ENCODE results near the gene SMIM10L1.
A peak's percentile ranks its signal among the peaks of the same experiment; 100 is the strongest.

Gene SMIM10L1

DNA sequence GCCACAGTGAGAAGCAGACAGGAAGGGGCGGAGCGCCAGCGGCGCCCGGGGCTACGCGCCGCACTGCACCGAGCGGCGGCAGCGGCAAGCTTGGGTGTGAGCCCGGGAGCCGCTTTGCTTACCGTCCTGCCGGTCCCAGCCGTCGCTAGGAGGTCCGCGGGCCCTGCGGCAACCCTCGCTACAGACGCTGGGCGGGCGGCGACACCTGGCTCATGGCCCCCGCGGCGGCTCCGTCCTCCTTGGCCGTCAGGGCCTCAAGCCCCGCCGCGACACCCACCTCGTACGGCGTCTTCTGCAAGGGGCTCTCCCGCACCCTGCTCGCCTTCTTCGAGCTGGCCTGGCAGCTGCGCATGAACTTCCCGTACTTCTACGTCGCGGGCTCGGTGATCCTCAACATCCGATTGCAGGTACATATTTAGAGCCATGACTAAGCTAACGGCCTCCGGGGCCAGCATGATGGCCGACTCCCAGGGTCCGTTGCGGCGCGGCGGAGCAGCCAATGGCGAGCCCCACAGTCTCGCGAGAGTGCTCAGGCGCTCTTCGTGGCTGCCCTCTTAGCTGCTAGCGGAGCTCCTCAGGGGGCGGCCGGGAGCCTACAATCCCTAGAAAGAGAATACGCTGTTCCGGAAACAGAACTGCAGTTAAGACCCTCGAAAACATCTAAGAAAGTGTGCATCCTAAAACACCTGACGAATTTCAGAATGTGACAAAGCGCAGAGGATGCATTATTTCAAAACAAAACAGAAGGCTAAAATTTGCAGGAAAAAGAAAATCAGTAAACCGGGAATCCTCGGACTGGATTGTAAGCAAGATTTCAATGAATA, at the start of gene SMIM10L1:
TSS of gene SMIM10L1 (plus strand) at position 50 of the 824 bp plus-strand sequence. CDS start at position 213, 163 bp downstream.
- peak; percentile 90 to 96 for DNase-seq

DNA sequence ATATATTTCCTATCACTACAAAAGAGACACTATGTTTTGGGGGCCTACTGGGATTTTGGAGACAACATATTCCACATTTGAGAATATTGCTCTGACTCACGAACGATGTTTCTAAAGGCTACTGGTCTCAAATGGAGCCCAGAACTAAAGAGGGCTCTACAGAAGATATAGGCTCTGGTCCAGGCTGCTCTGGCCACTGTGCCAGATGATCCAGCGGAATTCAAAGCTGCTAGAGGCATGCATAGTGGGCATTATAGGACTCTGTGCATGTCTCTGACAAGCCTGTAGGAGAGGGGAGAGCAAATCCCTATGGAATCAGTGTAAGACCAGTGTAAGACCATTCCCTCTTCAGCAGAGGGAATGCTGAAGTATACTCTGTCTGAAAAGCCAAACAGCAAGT, 40.6 kb upstream of the SMIM10L1 start:
- no peak for DNase-seq

DNA sequence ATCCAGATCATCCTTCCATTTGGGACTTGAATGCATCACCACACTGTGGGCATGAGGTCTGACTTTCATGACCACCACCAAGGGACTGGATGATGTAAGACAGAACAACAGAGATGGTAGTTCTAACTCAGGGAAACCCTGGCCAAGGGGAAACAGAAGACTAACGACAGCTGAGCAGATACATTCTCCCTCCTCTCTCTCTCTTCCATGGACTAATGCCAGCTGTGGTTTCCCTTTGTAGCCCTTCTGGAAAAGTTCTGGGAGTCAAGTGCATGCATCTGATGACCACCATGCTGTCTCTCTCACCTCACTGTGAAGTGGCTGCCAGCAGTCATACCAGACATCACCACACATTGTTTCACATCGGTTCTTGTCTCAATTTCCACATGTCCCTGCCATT, 40.0 kb upstream of the SMIM10L1 start:
- no peak for DNase-seq

DNA sequence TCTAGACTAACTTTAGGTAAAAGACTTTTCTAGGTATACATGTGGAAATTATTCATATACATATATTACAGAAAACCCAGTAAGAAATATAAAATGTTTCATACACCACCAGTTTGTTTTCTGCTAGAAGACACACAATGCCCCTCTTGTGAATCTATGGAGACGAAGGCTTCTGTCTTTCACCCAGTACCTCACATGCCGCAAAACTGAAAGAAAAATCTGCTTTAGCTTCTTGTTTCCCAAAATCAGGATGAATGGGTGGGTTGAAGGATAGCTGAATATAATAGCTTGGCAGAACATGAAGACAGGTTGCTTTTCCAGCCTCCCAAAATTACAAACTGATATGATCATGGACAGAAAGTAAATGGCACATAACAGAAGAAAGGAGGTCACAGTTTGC, 37.8 kb upstream of the SMIM10L1 start:
- no peak for DNase-seq

DNA sequence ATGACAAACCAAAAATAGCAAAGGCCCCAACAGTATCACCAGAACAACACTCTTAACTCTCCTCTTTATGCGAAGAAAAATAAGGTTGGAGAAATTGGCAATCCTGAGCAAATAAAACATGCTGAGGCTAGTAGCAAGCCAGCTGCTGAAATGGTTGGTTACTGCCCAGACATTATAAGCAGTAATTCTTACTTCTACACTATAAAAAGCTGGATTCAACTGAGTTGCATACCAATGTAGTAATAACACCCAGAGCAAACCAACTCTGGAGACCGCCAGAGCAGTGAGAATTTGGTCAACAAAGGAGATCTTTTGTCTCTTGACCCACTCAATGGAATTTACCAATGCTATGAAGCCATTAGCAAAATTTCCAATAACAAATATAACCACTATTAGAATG, 37.2 kb upstream of the SMIM10L1 start:
- DNase-seq: no peak

DNA sequence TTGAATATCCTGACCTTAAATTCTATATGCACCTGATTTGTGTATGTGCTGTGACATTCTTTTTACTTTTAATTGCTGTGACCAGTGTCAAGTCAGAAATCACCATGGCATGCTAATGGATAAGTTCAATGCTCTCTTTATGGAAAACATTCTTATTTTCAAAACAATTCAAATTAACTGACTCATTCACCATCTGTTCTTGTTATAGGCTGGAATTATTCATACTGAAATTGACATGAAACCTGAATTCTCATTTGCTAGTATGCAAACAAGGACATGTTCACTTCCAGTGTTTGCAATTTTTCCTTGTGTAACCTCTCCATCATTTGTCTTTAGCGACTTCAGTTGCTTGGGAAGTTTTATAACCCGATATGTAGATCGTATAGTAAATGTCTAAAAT, 36.7 kb upstream of the SMIM10L1 start, which contains the start of gene TAS2R30:
TSS of gene TAS2R30 (minus strand) at position 340 of the 400 bp plus-strand sequence. CDS start 400 bp downstream, outside the sequence.
- DNase-seq: no peak

DNA sequence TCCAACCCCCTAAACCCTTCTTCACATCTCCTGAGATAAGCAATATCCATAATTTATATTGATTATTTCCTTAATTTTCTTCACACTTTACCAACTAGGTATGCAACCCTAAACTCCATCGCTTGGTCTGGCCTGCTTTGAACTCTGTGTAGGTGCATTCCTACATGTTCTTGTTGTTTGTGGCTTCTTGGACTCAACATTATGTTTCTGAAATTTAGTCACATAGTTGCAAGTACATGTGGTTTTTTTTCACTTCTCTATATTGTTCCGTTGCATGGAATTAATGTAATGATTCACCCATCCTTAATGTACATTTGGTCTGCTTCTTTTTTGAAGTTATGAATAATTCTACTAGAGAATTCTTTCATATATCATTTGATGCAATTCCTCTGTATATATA, 34.9 kb upstream of the SMIM10L1 start:
- no peak for DNase-seq

DNA sequence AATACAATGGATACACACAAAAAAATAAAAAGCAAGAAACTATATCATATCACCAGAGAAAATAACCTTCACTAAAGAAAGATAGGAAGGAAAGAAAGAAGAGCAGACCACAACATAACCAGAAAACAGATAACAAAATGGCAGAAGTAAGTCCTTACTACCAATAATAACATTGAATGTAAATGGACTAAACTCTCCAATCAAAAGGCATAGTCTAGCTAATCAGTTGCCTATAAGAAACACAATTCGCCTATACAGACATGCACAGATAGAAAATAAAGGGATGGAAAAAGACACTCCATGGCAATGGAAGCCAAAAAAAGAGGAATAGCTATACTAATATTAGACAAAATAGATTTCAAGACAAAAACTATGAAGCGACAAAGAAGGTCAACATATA, 27.6 kb upstream of the SMIM10L1 start:
- no peak for DNase-seq

DNA sequence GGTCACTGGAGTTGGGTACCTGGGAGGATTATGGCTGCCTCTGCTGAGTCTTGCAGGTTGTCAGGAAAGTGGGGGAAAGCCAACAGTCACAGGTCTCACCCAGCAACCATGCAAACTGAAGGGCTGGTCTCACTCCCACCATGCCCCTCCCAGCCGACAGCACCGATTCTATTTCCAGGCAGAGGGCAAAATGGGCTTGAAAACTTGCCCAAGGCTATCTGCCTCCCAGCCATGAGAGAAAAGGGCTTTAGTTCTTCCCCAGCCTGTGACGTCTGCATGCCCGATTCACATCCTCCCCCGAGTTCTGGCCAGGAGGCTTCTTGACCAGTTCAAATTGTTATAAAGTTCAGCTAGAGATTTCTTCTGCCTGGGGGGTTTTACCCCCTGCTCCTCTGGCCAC, 26.7 kb upstream of the SMIM10L1 start:
- no peak for DNase-seq

DNA sequence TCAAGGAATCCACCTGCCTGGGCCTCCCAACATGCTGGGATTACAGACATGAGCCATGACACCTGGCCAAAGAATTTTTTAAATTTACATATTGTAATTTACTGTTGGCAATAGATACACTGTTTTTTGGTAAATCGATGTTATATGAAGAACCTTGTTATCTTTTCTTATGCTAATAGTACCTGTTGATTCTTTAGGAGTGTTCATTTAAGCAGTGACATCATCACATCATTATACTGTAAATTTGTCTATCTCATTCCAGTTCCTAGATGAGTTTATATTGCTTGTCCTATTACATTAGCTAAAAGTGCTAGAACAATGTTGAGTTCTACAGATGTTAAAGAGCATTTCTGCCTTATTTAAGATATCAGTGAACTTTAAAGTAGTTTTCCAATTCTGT, 23.6 kb upstream of the SMIM10L1 start:
- DNase-seq: no peak

DNA sequence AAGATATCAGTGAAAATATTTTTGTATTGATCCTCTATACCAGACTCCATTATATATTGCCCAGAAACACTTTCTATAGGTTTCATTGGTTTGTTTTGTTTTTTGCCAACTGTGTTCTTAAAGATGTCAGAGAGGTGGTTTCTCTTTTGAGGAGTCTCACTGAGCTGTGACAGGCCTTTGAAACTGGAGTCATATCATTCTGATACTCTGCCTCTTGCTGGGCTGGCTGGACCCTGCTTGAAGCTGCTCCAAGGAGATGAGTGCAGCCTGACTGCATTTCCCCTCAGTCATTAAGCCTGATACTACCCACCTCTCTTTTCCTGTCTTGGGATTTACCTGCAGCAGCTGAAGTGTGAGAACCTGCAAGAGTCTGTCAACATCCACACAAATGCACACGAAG, 20.2 kb upstream of the SMIM10L1 start:
- DNase-seq: no peak

DNA sequence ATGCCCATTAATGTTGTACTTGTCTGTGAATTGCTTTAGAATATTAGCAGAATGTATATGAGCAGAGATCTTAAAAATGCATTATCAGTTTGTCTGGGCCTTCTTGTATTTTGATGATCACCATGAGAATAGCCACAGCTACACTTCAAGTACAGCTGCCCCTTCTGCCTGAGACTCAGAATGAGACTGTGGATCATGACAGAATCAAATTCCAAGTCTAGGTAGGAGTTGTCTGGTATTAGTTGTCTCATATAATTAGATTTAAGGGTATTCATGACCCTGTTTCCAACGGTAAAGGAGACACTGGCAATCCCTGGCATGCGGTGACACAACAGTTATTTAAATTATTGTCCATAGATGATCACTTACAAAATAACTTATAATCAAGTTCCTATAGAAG, 18.3 kb upstream of the SMIM10L1 start:
- no peak for DNase-seq

DNA sequence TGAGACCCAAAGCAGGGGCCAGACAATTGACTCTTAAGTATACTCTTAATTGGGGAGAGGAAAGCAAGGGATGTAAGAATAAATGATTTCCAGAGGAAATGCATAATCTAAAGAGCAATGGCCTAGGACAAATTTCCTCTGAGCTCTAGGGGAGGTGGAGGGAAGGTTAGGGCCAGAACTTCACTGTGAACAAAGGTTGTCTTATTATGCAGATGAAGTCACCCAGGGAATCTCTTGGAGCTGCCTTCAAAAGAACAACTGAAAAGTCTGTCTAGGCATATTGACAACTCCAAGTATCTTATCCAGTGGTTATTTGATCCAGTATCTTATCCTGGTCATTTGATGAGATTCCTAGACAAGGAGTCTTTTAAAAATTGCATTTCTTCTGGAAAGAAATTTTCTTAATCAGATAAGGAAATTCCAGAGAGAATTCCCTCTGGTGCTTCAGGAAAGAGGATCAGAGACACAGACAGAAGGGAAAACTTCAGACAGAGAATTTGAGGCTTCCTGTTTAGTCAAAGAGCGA, 16.5 kb upstream of the SMIM10L1 start:
- DNase-seq: no peak

DNA sequence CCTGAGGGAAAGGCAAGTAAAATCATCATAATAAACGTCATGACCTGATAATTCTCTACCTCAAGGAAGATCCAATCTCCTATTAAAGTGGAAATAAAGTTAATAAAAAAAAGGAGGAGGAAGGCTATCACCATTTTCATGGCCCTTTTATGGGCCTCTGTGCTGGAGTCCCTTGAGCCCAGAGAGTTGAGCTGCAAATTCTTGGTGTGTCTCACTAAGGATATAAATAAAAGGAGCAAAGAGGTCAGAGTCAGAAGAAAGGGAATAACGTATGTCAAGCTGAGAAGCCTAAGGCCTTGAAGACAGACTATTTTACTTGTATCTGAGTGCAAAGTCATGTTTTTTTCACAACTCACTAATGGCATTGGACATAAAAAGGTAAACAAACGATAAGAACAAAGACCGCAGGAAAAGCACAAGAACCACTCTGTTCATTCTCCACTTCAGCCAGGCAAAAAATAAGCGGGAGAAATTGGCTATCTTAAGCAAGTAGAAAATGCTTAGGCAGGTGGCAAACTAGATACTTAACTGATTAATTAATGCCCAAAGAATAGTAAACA, 12.0 kb upstream of the SMIM10L1 start:
- no peak for DNase-seq

DNA sequence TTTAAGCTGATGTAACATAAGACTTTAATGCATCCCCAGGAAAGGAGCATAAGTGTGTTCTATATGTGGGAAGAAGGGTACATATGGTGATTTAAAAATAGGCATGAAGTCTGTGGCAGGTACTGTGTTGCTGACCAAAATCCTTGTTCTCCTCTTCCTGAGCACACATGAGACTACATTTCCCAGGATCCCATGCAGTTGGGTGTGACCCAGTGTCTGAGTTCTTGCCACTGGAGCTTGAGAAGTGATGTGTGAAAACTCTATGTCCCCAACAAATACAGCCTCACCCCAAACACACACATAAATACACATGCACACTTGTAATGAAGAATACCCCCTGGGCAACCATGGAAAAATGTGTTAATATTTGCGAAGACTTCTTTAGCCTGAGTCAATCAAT, 8.5 kb upstream of the SMIM10L1 start:
- DNase-seq: no peak

DNA sequence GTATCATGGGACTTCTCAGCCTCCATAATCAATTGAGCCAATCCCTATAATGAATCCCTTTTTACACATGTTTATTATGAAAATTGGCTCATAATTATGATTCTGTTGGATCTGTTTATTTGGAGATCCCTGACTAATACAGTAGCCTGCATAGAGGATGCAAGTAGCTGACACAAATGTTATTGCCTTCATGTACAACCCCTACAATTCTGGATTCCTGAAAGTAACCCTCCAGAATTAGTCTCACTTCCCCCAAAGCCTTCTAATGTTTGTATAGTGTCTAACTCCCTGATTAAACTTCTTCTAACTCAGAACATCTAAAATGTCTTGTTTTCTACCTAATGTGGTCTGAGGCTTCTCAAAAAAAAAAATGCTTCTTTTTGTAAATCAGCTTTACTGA, 6.6 kb upstream of the SMIM10L1 start:
- no peak for DNase-seq

DNA sequence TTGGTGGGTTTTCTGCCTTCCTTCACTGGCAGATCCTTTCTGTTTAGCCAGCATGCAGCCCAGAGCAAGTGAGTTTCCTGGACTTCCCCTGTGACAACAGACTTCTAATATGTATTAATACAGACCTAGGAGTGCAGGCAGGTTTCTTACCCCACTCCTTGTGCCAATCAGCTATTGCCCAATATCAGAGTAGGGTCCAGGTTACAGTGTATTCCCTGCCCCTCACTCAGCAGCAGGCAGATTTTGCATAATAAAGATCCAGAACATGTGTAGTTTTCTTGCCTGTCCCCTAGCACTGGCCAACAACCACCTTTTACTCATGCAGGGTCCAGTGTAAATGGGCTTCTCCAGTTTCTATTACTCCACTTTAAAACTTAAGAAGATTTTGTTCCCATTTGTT, 4.7 kb upstream of the SMIM10L1 start:
- DNase-seq: no peak

DNA sequence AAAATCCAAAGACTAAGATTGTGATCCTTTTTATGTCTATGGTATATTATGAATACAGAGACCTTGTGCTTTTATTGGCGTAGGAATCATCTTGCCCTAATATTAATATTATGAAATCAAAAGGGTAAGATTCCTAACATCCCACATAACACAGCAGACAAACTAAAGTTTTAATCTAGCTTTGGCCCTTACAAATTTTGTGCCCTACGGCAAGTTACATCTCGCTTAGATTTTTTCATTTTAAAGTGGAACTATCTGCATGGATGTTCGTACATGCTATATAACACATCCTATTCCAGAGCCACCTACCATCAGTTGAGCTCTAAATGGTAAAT, 217 bp upstream of the SMIM10L1 start:
- no peak for DNase-seq

DNA sequence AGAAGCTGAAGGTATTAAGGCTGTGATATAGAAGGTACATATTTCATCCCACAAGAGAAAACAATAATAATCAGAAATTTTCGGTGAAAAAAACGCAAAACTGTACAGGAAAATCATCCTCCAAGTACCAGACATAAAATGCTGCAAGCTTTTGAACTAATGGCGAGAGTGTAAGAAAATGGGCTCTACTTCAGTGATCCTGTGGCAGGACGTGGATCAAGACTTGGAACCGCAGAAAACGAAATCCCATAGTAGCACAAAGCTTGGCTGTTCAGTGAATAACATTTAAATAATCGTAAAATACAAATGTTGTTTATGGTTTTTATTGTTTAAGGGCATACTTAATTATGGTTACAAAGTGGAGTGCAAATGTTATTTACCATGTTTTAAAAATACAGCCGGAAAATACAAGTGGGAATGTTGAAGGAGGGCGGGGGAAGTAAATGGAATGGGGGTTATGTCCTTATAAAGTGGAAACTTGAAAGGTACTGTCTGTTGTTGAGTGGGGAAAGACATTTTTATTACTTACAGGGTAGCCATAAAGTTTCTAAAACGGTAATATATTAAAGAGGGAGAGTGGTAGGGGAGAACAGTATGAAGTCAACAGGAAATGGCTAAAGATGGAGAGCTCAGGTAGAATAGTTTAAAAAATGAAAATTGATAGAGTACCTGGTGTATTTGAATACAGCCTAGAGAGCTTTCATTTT, 1.1 kb downstream of the SMIM10L1 start:
- no peak for DNase-seq

DNA sequence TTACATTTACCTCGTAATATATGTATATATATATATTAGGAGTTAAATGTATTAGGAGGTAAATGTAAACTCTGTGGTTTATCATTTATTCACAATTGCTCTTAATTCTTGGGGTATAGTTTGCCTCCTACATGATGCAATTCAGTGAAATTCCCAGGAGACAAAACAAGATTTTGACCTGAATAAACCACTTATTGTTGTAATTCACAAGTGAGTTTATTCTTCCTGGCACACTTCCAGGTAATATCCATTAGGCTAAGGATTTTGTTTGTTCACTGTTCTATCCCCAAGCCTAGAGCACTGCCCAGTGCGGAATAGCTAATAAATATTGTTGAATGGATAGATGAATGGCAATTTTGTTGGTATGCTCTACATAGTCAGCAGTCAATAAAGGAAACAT, 3.0 kb downstream of the SMIM10L1 start:
- peak; percentile 60 to 98 for DNase-seq

DNA sequence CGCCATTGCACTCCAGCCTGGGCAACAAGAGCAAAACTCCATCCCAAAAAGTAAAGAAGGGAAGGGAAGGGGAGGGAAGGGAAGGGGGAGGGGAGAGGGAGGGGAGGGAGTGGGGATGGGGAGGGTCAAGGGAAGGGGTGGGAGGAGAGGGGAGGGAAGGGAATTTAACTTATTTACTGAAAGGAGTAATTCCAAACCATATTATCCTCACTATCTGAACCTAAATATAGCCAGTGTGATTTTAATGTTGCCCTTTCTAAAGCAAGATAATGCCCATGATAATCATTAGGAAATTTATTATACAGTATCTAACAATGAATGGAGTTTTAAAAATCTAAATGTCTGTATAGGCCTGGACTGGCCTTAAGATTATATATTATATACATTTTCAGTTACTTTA, 7.3 kb downstream of the SMIM10L1 start:
- no peak for DNase-seq

DNA sequence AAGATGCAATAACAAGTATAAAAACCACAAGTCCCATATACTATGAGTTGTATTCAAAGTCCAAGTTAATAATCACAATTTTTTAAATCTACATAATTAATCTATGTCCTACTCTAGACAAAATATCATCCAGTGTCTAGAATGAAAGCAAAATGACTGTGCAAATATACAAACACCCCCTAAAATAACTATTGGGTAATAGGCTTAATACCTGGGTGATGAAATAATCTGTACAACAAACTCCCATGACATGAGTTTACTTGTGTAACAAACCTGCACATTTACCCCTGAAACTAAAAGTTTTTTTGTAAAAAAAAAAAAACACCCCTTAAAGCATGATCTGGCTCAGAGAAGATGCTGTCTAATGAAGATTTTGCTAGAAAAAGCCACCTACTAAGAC, 11.5 kb downstream of the SMIM10L1 start:
- DNase-seq: no peak

DNA sequence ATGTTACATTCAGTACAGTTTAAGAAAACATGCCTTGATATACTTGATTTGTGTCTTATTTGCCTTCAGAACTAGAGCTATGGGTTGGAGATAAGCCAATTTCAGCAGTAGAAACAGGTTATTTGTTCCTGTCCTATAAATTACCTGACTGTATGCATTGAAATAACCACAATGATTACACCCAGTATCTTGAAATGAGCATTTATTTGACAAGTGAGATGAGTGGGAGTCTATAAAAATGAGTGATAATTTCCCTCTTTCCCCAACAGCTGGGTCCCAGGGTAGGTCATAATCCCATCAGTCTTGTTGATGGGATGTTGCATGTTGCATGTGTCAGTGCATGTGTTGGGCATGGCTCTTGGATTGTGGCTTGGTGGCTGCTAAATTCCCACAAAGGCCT, 12.0 kb downstream of the SMIM10L1 start:
- peak in 1 of 2 experiments; percentile 24 for DNase-seq

DNA sequence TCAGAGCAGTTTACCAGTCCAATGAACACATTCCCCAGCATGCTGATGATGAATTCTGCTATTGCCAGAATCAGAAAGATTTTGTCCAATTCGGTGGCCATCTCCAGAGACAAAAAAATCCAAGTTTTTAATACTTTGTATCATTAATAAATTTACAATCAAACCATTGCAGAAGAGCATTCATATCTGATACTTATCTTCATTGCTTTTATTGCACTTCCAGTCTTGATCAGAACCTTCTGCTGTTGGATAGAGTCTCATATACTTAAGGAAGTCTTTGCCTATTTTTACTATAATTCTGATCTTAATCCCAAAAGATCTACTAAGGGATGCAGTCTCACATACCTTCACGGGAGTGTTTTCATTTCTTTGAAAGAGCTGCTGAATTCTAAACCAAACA, 15.8 kb downstream of the SMIM10L1 start, which contains the start of gene TAS2R42:
TSS of gene TAS2R42 (minus strand) at position 101 of the 400 bp plus-strand sequence. CDS start at position 101, 0 bp downstream.
- DNase-seq: no peak
